HG02798 (cell line): ENCODE results near the gene DOCK2.

Experiments
- ATAC-seq: cut with Tn5 transposase; IDR thresholded peaks from one replicate; pipeline ENCODE4 v1.9.1; 2021; ENCODE audit warnings: mild to moderate bottlenecking; ENCODE audit not compliant: unreplicated experiment, poor library complexity

DOCK2 gene

DNA sequence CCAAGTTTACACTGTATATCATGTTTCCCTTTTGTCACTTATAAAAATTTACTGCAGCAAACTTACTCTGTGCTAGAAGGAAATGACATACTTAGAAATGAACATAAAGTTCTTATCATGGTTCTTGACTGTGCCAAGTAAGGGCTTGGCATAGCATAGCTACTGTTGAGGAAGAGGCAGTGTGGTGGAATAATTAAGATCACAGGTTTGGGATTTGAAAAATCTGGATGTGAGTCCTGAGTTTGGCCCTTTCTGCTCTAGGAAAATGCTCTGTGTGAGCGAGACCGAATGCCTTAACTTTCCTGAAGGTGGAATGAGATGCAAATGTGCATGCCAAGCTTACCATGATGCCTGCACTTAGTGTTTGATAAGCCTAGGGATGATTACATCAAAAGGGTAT is 243.7 kb downstream of the DOCK2 start:
- no peak for ATAC-seq

DNA sequence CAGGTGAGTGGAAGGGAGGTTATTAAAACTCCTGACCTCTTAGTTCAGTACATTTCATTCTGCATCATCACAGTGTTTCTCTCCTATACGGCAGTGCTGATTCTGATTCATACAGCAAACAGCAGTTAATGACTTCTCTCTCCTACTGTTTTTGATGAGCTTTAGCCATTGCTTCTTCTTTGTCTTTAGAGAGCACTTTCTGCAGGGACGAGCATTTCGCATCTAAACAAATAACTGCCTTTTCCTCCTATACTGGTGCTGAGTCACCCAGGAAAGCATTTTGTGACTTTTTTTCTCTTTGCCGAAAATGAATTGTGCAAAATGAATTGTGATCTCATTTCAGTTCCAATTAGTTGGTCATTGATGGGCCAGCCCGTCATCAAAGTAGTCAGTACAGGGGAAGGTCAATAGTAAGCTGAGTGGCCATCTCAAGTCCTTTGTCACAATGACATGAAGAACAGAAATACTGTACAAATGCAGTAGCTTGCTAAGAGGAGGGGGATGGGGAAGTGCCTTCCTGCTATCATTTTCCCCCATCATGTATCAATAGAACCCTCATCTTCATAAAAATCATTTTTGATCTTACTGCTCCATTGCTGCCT is 244.7 kb downstream of the DOCK2 start:
- ATAC-seq: no peak

DNA sequence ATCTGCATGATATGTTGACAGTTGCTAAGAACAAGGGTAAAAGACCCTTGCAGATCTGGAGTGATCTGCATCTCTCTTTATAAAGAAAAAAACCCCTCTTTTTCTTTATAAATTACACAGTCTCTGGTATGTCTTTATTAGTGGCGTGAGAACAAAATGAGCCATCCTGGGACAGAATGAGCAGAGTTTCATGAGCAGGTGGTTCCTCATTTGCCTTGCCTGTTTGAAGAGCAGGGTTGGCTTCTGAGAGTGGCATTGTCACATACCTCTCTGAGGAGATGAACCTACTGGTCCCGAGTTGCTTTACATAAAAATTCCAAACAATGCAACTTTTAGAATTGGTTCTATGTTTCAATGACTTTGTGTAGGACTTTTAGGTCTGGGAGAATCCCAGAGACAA is 249.0 kb downstream of the DOCK2 start:
- ATAC-seq: no peak

DNA sequence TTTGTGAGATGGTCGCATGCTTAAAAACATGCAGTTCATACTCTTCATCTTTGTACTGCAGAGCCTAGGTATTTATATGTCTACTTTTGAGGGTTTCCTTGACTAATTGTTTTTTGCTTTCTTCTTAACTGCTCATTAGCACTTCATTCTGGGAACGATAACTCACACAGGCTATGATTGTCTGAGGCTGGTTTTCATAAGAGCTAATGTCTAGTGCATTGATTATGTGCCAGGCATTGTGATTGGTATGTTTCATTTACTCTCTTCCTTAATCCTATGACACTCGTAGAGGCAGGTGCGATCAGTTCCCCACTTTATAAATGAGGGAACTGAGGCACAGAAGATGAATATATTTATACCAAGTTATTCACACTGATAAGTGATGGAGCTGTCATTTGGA is 249.6 kb downstream of the DOCK2 start:
- no peak for ATAC-seq

DNA sequence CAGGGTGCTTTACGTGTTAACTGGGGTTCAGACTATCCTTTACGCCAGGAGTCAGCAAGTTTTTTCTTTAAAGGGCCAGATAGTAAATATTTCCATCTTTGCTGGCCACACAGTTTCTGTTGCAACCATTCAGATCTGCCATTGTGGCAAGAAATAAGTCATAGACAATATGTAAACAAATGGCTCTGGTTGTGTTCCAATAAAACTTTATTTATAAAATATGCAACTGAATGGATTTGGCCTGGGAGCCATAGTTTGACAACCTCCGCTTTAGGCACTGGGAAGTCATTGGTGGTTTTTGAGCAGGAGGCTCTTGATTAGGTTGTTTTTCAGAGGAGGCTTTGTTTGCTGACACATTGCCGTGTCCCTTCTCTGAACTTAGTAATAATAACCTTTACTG is 252.5 kb downstream of the DOCK2 start:
- no peak for ATAC-seq

DNA sequence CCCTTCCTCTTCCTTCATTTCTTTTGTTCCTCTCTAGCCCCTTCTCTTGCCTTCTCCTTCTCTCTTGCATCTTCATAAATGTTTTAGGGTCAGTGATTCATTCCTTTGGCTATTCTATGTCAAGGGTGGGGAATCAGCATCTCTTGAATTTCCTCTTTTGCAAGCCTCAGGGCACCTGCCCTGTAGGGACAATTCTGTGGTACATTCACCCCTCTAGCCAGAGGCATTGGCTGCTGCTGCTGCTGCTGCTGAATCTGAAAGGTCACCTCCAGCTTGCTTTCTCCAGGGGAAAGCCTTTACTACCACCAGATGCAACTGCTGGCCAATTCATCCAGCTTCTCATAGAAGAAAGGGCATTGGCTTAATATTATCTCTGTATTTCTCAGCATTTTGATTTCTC is 255.9 kb downstream of the DOCK2 start:
- ATAC-seq: no peak

DNA sequence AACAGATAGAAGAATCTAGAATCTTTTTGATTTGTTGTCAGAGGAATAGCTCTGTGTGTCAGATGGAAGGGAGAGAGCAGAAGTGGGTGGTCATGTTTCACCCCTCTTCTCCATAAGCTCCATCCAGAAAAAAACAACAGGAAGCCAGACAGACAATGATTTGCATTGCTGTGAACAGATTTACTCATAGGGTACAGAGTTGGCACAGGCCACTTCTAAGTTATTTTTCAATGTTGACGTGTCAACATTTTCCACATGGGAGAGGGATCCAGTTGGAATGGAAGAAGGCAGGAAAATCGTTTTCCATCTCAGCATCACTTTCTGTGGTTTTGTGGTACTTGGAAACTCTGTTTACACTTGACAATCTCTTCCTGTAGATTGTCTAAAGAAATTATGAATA is 256.5 kb downstream of the DOCK2 start:
- ATAC-seq: no peak

DNA sequence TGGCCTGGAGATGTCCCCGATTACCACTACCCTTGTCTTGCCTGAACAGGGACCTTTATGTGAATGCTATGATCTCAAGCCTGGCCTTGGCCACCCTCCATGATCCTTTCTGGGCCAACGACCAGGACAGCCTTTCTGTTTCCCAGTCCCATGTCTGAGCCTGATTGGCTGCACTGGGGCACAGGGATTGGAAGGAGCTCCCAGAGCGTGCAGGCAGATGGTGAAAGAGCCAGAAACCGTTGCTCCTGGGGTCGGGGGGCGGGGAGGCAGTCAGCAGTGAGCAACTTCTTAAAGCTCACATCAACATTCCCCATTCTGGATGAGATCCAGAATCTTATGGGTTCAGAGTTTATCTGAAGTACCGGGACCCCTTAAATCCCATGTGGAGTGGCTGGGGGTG is 258.9 kb downstream of the DOCK2 start:
- no peak for ATAC-seq

DNA sequence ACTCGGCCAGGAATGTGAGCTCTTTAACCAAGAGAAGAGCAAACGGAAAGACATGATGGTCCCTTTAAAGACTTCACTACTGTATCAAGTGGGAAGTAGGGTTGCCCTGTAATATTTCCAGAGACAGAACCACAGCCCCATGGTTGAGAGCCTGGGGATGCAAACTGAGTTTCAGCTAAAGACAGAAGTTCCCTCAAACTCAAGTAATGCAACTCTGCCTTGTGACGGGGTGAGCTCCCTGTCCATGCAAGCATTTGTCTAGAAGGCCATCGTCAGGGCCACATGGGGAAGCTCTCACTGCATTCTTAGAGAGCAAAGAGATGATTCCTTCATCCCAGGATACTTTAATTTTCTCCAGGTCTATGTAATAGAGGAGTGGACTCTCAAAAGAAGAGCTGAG is 260.4 kb downstream of the DOCK2 start:
- ATAC-seq: no peak

DNA sequence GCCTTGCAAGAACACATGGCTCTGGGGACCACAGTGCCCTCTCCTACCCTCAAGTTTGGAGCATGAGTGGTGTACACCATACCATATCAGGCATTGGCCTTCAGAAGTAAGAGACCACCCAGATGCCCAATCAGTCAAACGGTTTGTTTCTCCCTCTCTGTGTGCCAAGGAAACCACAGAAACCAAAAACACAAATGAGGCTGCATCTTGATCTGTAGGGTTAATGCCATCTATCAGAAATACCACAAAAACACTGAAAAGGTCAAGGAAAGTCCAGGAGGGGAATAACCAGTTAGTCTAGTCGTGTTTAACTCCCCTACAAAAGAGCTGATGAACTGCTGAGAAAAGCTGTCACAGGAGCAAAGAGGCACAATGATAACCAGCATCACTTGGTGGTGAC is 264.8 kb downstream of the DOCK2 start:
- ATAC-seq: peak; percentile 42

DNA sequence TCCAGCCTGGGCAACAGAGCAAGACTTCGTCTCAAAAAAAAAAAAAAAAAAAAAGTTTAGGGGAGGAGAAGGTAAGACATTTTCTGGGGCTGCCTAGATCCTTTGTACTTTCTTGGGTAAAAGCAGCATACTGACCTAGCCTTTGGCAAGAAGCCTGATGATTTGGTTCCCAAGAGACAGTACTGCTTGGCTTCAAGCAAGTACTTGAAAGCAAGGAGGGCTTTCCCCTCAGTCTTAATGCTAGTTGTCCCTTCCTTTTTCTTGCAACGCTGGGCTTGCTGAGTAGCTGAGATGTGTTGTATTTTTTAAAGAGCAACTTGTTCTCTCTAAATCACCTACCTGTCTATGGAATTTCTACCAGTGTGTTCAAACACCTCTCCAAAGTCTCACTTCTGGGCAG is 267.0 kb downstream of the DOCK2 start:
- ATAC-seq: no peak

DNA sequence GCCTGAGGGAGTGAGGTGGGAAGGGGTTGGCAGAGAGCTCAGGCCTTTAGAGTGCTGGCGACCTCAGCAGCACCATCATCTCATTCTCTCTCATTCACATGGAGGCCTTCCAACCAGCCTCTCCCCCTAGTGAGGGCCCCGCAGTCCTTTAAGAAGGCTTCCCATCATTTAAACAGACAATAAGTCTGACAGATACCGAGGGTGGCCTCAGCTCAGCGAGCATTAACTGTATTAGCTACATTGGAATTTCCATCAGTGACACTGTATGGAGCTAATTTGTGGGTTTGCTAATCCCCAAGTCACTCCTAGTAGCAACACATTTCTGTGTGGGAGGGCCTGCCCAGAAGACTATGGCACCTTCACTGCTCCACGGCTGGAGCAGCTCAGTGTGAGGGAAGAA is 267.4 kb downstream of the DOCK2 start:
- ATAC-seq: no peak

DNA sequence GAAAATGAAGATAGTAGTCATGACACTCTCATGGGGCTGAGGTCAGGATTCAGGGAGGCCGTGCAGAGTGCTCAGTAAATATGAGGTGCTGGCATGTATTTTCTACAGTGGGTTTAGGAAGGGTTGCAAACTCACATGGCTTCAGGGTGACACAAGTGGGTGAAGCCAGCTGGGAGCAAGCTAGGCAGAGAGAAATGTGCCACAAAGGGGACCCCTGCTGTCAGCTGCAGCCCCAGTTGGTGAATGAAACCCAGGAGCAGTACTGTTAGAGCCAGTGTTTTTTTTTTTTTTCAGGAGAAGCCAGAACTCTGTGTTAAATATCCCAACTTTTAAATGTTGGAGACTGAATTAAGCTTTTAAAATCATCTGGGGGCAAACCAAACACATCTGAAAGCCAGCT is 267.9 kb downstream of the DOCK2 start:
- ATAC-seq: no peak

DNA sequence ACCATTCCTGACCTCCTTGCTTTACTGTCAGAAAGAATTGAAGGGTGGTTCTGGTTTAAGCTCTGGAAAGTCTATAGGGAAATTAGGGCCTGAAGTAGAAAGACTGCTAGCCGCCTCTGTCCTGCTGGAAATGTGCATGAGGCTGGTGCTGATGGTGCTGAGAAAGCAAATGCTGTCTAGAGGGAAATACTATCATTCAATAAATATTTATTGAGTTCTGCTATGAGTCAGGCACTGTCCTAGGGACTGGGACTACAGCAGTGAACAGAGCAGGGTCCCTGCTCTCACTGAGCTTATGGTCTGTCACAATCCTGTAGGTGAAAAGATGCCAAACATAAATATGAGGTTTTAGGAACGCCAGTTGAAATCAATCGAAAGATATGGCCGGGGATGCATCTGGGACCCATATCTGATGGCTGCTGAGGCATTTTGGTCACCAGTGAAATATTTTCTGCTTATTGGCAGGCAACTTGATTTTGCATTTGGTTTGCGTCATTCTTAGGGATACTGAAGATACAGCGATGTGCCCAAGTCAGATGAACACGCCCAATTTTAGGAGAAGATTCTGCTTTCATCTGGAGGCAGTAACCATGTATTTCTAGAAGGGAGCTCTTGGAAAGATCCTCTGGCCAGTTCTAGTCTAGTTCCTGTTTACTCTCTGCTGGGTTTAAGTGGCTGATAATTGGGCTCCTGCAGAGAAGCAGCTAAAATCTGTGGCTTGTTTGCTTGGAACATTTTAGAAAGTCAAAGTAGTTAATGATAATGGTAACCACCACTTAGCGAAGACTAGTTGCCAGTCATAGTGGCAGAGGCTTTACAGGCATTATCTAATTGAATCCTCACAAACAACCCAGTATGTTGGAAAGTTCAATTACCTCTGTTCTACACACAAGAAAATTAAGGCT is 269.9 kb downstream of the DOCK2 start:
- no peak for ATAC-seq

DNA sequence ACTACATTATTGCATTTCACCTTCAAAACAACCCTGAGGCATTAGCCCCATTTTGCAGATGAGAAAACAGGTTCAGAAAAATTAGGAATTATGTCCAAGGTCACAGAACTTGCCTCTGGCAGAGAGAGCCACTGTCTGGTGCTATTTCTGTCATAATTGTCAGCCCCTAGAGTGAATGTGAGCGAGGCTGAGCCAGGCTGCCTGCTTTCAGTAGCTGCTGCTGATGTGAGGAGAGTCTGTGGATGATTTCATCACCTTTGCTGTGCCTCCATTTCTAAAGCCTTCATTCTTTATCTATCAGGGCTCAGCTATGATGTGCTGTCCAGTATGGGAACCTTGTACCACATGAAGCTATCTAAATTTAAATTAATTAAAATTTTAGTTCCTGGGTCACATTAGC is 271.8 kb downstream of the DOCK2 start:
- no peak for ATAC-seq

DNA sequence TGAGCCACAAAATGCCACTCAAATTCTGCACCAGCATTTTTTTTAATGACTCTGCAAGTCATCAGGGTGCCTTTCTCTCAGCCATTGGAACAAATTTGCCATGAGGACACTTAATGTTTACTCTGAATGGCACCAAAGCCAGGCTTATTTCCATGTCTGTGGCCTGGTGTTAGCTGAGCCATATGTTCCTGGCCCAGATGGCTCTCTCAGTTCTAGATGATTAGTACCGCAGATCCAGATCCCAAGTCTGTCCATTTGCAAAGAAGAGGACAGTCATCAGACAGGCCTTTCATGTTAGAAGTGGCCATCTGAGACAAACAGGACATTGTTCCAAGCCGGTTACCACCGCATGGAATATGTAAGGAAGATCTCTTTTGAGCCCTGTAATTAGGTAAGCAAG is 272.9 kb downstream of the DOCK2 start:
- ATAC-seq: no peak

DNA sequence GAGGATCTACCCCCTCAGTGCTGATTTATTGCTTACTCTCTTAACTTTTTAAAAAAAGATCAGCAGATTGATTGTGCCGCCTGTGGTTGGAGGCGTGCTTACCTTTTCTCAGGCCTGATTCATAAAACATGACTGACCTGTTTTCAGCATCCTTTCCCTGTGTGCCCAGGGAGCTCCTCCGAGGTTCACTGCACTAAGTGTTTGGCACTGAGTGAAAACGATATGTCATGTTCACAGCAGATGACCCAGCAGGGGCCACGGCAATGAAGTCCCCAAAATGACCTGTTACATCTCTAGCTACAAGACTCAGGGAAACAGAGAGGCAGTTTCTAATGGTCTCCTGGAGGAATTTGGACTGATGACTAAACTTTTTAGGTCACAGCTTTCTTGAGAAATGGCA is 273.3 kb downstream of the DOCK2 start:
- ATAC-seq: no peak

DNA sequence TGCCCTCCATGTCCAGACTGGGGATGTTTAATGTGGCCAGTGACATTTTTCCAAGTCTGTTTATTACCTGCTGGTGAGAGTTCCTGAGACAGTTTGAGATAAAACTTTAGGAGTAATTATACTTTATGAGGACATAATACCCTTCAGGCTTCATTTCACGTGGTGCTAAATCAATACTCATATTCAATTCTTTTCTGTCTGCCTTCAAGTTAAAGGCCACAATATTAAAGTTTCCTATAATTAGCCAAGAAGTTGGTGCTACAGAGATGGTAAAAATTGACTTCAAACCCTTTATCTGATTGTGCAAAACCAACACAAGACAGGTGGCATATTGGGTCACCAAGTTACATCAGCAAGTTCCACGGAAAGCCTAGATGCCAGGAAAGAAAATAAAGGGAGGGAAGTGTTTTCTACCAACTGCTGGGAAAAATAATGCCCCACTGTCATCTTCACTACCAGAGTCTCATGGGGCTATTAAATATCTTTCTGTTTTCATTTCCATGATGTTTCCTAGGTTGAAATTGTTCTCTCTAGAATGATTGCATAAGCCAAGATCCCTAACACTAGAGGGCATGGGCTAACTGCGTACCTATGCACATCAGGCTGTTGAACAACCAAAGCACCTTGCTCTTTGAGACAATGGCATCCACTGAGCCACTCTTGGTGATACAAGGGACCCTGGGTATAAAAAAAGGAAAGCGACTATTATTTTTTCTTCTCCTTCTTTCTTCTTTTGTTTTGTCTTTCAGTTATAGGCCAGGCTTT is 274.6 kb downstream of the DOCK2 start:
- no peak for ATAC-seq

DNA sequence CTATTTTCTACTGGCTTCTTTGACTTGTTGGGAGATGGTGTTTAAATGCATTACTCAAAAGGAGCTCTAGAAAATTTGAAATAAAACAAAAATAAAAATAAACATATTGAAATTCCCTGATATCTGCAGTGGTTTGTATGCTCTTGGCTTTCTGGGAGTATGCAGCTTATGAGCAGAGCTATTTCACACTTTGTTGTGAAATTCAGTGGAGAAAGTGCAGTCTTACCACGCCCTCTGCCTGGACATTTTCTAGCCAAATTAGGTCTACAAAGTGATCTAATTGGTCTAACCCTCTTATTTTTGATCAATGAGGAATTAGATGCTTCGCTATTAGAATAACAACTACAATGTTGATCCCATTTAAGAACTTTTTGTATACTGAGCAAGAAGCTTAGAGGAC is 276.4 kb downstream of the DOCK2 start:
- ATAC-seq: no peak

DNA sequence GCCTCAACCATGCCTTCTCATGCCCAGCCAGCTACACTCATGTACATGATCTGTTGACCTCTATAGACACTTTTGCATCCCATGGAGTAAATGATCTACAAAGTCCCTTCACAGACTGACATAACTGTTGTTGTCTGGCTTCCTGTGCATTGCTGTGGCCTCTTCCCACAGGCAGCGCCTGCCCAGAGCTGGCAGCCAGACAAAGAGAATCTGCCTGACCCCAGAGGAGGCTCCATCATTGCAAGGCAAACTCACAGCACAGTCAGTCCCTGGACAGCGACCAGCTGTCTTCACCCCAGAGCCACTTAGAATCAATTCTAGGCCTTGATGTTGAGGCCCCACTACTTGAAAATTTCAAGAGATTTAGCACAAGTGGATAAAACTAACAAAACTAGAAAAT is 277.7 kb downstream of the DOCK2 start:
- no peak for ATAC-seq

DNA sequence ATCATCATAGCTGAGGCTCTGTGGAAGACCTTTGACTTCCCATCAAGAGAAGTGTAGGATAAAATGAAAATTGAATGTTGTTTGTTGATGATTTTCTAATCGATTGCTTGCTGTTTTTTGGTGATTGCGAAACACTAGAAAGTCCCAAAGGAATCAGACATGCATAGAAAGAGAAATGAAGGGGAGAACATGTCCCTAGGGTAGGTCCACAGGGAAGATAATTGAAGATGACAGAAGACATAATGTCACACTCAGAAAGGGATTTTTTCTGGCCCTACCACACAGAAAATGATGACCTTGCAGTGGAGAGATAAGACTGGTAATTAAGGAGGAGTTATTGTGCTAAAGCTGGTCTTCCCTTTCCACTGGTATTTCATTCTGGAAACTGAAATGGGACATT is 280.4 kb downstream of the DOCK2 start:
- no peak for ATAC-seq
